Heart left ventricle (tissue), 16 donors: ENCODE data around the gene TLR3. TPM values are rescaled to one million over a fixed set of nuclear protein-coding genes. Genes with fewer than 3 reads are reported as not detected.

Source experiments
- ATAC-seq, 4 donors: fragments of 200-7000 bp; cut with Tn5 transposase; one replicate each; pipeline ENCODE4 v1.9.1; 2020 to 2022; ENCODE audit warnings: moderate library complexity in 4 of 4, mild to moderate bottlenecking in 3 of 4, moderate number of reproducible peaks in 1 of 4
- DNase-seq, 5 donors: peaks; one replicate each; pipeline ENCODE4 v3.0.0-alpha.2; 2020
- H3K27ac ChIP-seq, 12 donors: fragments of 200-600 bp; sonication (generic) in 4 of 12; one replicate each; pipeline versions ENCODE4 v1.5.0 to v1.8.0; 2016 to 2022; ENCODE audit warnings: mild to moderate bottlenecking in 2 of 12
- H3K27me3 ChIP-seq, 9 donors: fragments of 200-600 bp; sonication (generic) in 2 of 9; one replicate each; pipeline versions ENCODE4 v1.5.1 to v1.8.0; 2016 to 2022; ENCODE audit warnings: mild to moderate bottlenecking in 3 of 9
- H3K36me3 ChIP-seq, 9 donors: fragments of 200-600 bp; sonication (generic) in 2 of 9; one replicate each; pipeline versions ENCODE4 v1.5.0 to v1.8.0; 2018 to 2022; ENCODE audit warnings: mild to moderate bottlenecking in 2 of 9
- H3K4me1 ChIP-seq, 12 donors: fragments of 200-600 bp; sonication (generic) in 4 of 12; one replicate each; pipeline versions ENCODE4 v1.5.0 to v1.8.0; 2016 to 2022; ENCODE audit warnings: mild to moderate bottlenecking in 3 of 12
- H3K4me3 ChIP-seq, 12 donors: fragments of 200-600 bp; sonication (generic) in 4 of 12; one replicate each; pipeline versions ENCODE4 v1.5.0 to v1.8.0; 2017 to 2022; ENCODE audit warnings: mild to moderate bottlenecking in 9 of 12, moderate library complexity in 4 of 12
- H3K9me3 ChIP-seq, 12 donors: fragments of 200-600 bp; sonication (generic) in 4 of 12; one replicate each; pipeline versions ENCODE4 v1.5.0 to v1.8.0; 2016 to 2022; ENCODE audit warnings: mild to moderate bottlenecking in 1 of 12
- POLR2A ChIP-seq, 2 donors: fragments of 450-650 bp; IDR thresholded peaks; one replicate each; pipeline ENCODE4 v1.6.1; 2017; ENCODE audit warnings: antibody characterized with exemption in 2 of 2, mild to moderate bottlenecking in 2 of 2, moderate library complexity in 2 of 2
- WGBS, 4 donors: extraction: QIAGEN DNeasy Blood & Tissue Kit in 2 of 4; methylation state at CpG; one replicate each; pipeline versions ENCODE4 v1.1.5 to v1.1.7; 2013 to 2018; 5-methylcytosine and 5-hydroxymethylcytosine counted together
- intact Hi-C, 10 donors: fragments of 100-400 bp; cut with DNase I; formaldehyde crosslinking; loops; one replicate each; pipeline versions ENCODE4 v1.11.1 to v1.14.2; 2022
- polyA plus RNA-seq, 2 donors: library from polyadenylated mRNA; stranded (reverse); fragments of 200-250 nt; gene quantifications; one replicate each; pipeline ENCODE4 v1.2.3, GENCODE V29; 2013
- total RNA-seq, 9 donors: library from RNA; depleted of rRNA in 2 of 9; stranded (reverse); fragments of >200 nt in 2 of 9; fragmentation: NEBNext Ultra II Directional in 3 of 9; extraction: Animal tissue kit (Norgen Biotek cat#: 25700) in 3 of 9; gene quantifications; one replicate each; pipeline versions ENCODE4 v1.1.0 to v1.2.4, GENCODE V29; 2016 to 2023
- TF ChIP-seq, protein P1 (sequence below), 12 donors: fragments of 200-600 bp; sonication (generic) in 4 of 12; IDR thresholded peaks; one replicate each; pipeline versions ENCODE4 v1.5.0 to v1.8.0; 2018 to 2022; ENCODE audit warnings: antibody characterized with exemption in 12 of 12, mild to moderate bottlenecking in 5 of 12
- donor health status: ischemic (EF 13 %, LVEDD 7.1; RV severe dilation, severe dysfunction).
- donor health status: healthy with polysubstance abuse.
- donor health status: DM: no; HTN: yes; CAD: no.
- donor health status: DM: no; HTN: no; CAD: no.
- donor health status: ischemic (EF 25% LVEDD 6.9; RV normal size, moderate dysfunction).
- donor health status: ischemic (EF 25% LVEDD 5.7; RV mildly dilated, moderate dysfunction).
- donor health status: healthy.
- donor health status: DM: yes; HTN: yes; CAD: no.
- donor health status: ischemic (EF 35%, LVEDD 5.7; RV mildly dilated, moderate dysfunction).
- donor health status: nonischemic (EF 11% LVEDD 7.7; RV severe dilation, severe dysfunction).
- donor health status: DM: yes; HTN: yes; CAD: no.
- donor health status: PGD.
- donor health status: ischemic (EF 29% LVEDD 5.4; RV normal size, mild dysfunction).
- donor health status: nonischemic (EF 23%, LVEDD 6.1; RV moderate dilation, normal function).

Gene TLR3
- total and polyA plus RNA-seq, 11 donors = 0.69 to 18.6 (median 2.8) TPM

GRCh38 chr4:186069729-186070128 lies 773 bp downstream of the TLR3 start:
- Histone ChIP-seq H3K4me1 (peaks cover 0 to 20% (median 4%) of the 10 kb centered on the region in 12 donors), H3K27ac (peak overlapping the region in 3 of 12 donors; percentile 36 to 74 (median 68)), H3K27me3 (no peaks in the 10 kb centered on the region), H3K36me3 (no peaks in the 10 kb centered on the region), H3K9me3 (no peaks in the 10 kb centered on the region), H3K4me3 (peak overlapping the region in 8 of 12 donors; percentile 48 to 71 (median 66))
- TF ChIP-seq POLR2A (IDR thresholded peaks at IDR 0.05) = no peak
- TF ChIP-seq, protein P1, sequence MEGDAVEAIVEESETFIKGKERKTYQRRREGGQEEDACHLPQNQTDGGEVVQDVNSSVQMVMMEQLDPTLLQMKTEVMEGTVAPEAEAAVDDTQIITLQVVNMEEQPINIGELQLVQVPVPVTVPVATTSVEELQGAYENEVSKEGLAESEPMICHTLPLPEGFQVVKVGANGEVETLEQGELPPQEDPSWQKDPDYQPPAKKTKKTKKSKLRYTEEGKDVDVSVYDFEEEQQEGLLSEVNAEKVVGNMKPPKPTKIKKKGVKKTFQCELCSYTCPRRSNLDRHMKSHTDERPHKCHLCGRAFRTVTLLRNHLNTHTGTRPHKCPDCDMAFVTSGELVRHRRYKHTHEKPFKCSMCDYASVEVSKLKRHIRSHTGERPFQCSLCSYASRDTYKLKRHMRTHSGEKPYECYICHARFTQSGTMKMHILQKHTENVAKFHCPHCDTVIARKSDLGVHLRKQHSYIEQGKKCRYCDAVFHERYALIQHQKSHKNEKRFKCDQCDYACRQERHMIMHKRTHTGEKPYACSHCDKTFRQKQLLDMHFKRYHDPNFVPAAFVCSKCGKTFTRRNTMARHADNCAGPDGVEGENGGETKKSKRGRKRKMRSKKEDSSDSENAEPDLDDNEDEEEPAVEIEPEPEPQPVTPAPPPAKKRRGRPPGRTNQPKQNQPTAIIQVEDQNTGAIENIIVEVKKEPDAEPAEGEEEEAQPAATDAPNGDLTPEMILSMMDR (IDR thresholded peaks at IDR 0.05) = no peak
- 84 to 96% (median 88%) methylated on average over 4 of the region's 4 CpGs for WGBS, 4 donors
- DNase-seq (no peak), ATAC-seq (no peak)
- intact Hi-C loops = loop anchor here in 9 of 10 donors (2.0 to 10.0 kb wide), 5 partner anchors 67 to 518 kb away; partner anchors contain the start of gene CYP4V2 (in 2 of the 9)

DNA sequence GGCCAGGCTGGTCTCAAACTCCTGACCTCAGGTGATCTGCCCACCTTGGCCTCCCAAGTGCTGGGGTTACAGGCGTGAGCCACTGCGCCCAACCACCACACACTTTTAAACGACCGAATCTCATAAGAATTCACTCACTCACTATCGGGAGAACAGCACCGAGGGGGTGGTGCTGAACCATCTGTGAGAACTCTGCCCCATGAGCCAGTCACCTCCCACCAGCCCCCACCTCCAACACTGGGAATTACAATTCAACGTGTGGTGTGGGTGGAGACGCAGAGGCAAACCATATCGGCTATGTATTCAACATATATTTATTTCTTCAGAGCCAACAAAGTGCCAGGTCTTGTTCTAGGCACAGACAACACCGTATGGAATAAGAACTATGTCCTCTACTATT lies 3.6 kb downstream of the TLR3 start:
- no peak for DNase-seq
- no peaks in the 10 kb centered on the region for H3K27me3 ChIP-seq
- no peak for ATAC-seq
- peaks cover 0 to 6% (median 0%) of the 10 kb centered on the region in 9 donors for H3K36me3 ChIP-seq
- peaks cover 0 to 20% (median 4%) of the 10 kb centered on the region in 12 donors for H3K4me1 ChIP-seq
- no peak for TF ChIP-seq POLR2A (IDR thresholded peaks at IDR 0.05)
- TF ChIP-seq, protein P1 (IDR thresholded peaks at IDR 0.05) = no peak
- 93 to 96% (median 94%) methylated on average over 8 to 10 of the region's 10 CpGs for WGBS, 4 donors
- H3K27ac ChIP-seq = no peak overlapping the region
- H3K4me3 ChIP-seq = no peak overlapping the region
- H3K9me3 ChIP-seq = no peaks in the 10 kb centered on the region
- intact Hi-C loops = no loop called here

DNA sequence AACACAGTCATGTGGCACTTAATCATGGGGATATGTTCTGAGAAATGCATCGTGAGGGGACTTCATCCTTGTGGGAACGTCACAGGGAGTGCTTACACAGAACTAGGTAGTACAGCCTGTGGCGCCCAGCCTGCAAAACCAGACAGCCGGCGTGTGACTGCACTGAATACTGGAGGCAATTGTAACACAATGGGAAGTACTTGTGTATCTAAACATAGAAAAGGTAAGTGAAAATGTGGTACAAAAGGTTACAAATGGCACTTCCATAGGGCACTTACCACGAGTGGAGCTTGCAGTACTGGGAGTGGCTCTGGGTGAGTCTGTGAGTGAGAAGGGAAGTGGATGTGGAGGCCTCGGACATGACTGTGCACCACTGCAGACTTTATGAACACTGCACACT lies 5.2 kb downstream of the TLR3 start:
- peaks cover 0 to 16% (median 0%) of the 10 kb centered on the region in 9 donors for H3K36me3 ChIP-seq
- WGBS, 4 donors = 64 to 77% (median 74%) methylated on average over 7 of the region's 7 CpGs
- peaks cover 0 to 13% (median 1%) of the 10 kb centered on the region in 12 donors for H3K4me1 ChIP-seq
- no peak for TF ChIP-seq POLR2A (IDR thresholded peaks at IDR 0.05)
- TF ChIP-seq, protein P1 (IDR thresholded peaks at IDR 0.05) = no peak
- DNase-seq (no peak), ATAC-seq (peak in 2 of 4 donors; percentile 28 to 61)
- no peaks in the 10 kb centered on the region for H3K9me3 ChIP-seq
- no peak overlapping the region for H3K4me3 ChIP-seq
- no peak overlapping the region for H3K27ac ChIP-seq
- intact Hi-C loops = no loop called here
- H3K27me3 ChIP-seq = no peaks in the 10 kb centered on the region

- peak in 1 of 4 donors; percentile 12 for ATAC-seq
These were observed 10.2 kb downstream of the TLR3 start for GRCh38 chr4:186078981-186079638.

More at GRCh38 chr4:186078981-186079638, 10.2 kb downstream of the TLR3 start:
- Histone ChIP-seq H3K4me1 (peaks cover 0 to 7% (median 0%) of the 10 kb centered on the region in 12 donors), H3K9me3 (no peaks in the 10 kb centered on the region), H3K27me3 (no peaks in the 10 kb centered on the region), H3K27ac (no peak overlapping the region), H3K36me3 (peaks cover 0 to 38% (median 0%) of the 10 kb centered on the region in 9 donors), H3K4me3 (no peak overlapping the region)
- WGBS, 4 donors = 45 to 65% (median 54%) methylated on average over 9 to 11 of the region's 11 CpGs
- TF ChIP-seq POLR2A (IDR thresholded peaks at IDR 0.05) = no peak
- TF ChIP-seq, protein P1 (IDR thresholded peaks at IDR 0.05) = no peak
- no peak for DNase-seq
- intact Hi-C loops = loop anchor here in 1 of 10 donors (5.0 kb wide), 1 partner anchor 58 kb away; no protein-coding TSS in a partner anchor
